Renal cortex interstitium (tissue), 11 donors: Measurements from ENCODE around the gene GPR78. TPM values are rescaled to one million over a fixed set of nuclear protein-coding genes. Genes with fewer than 3 reads are reported as not detected.
"Not testable (repeated sequence)": the region's sequence is repeated elsewhere in the genome, so short reads cannot be mapped to it uniquely, and the experiment has no call there.

Source experiments
- DNase-seq, 11 donors: peaks; one replicate each; pipeline ENCODE4 v3.0.0-alpha.2; 2013; ENCODE audit warnings: low read depth in 9 of 11, low spot score in 4 of 11; ENCODE audit errors: extremely low read depth in 1 of 11
- polyA plus RNA-seq, 3 donors: library from polyadenylated mRNA; unstranded; fragments of 120-200 nt; gene quantifications; one replicate each; pipeline ENCODE4 v1.2.1, GENCODE V29; 2013; ENCODE audit not compliant: insufficient read length in 3 of 3

The GPR78 gene
- polyA plus RNA-seq, 3 donors = 0.40 to 1.4 (median 0.54) TPM

GRCh38 chr4:8558080-8558960 is 21.9 kb upstream of the GPR78 start:
- no peak for DNase-seq

DNA sequence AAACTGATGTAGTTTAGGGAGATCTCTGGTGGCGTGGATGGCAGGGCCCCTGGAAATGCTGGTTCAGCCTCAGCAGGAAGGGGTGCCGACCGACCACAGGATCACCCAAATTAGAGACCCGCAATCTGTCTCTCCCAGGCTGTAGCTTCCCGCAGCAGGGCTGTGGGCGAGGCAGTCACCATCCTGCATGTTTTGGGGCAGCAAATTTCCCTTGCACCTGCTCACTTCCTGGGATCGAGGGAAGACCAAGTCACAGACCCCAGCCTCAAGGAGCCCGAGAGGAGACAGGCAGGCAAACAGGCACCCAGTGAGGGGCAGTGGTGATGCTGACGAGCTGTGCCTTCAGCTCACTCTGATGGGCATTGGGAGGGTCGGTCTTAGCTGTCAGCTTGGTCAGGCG is 21.2 kb upstream of the GPR78 start:
- no peak for DNase-seq

- DNase-seq = no peak
Observed at GRCh38 chr4:8559524-8560264, 20.5 kb upstream of the GPR78 start.

DNA sequence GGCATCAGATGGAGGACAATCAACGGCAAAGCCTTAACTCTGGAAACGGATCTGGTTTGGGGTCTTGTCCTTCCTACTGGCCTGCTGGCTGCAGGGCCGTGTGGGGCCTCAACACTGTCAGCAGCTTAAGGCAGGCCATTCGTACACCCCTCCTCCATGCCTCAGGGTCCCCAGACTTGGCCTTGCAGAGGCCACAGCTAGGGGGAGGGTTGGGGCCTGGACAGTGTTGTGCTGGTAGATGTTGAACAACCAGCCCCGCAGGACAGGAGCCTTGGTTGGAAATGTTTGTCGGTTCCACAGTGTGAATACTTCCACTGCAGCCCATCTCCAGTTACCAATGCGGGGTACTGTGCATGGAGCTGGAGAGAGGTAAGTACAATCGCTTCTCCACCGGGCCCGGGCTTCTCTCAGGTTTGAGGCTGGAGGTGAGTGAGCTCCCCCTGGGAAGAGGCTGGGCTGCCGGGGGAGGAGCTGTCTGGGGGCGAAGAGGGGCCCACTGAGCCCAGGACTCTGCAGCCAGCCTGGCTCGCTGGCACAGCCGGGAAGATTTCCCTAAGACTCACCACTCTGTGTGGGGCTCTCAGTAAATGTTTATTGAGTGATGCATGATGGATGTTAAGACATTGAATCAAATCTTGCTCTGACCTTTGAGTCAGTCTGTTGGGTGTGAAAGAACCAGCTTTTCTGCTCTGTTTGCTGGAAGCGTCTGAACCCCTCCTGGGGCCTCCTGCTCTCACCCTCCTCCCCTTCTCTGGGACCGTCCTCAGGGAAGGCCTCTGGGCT is 19.7 kb upstream of the GPR78 start:
- no peak for DNase-seq

- DNase-seq = no peak
Observed at GRCh38 chr4:8564595-8564994, 15.6 kb upstream of the GPR78 start.

DNA sequence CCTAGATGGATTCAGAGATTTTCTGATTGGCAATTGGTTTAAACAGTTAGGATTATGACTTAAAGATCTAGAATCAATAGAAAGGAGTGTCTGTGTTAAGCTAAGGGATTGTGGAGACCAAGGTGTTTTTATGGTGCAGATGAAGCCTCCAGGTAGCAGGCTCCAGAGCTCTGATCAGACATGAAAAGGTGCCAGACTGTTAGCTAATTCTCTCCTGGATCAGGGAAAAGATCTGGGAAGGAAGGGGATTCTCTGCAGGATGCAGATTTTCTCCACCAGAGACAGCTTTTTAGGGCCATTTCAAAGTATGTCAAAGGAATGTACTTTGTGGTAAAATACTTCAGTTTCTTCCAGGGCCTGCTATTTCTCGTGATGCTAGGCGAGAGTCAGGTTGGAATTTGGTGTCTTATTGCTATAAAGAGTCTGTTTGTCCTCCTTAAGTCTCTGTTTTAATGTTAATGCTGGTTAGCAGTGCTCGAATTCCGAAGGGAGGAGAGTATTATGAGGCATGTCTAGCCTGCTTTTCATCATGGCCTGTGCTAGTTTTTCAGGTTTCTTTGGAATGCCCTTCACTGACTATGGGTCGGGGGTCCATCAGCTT is 12.0 kb upstream of the GPR78 start:
- DNase-seq = no peak

GRCh38 chr4:8570201-8570600 is 10.0 kb upstream of the GPR78 start:
- DNase-seq = no peak

DNA sequence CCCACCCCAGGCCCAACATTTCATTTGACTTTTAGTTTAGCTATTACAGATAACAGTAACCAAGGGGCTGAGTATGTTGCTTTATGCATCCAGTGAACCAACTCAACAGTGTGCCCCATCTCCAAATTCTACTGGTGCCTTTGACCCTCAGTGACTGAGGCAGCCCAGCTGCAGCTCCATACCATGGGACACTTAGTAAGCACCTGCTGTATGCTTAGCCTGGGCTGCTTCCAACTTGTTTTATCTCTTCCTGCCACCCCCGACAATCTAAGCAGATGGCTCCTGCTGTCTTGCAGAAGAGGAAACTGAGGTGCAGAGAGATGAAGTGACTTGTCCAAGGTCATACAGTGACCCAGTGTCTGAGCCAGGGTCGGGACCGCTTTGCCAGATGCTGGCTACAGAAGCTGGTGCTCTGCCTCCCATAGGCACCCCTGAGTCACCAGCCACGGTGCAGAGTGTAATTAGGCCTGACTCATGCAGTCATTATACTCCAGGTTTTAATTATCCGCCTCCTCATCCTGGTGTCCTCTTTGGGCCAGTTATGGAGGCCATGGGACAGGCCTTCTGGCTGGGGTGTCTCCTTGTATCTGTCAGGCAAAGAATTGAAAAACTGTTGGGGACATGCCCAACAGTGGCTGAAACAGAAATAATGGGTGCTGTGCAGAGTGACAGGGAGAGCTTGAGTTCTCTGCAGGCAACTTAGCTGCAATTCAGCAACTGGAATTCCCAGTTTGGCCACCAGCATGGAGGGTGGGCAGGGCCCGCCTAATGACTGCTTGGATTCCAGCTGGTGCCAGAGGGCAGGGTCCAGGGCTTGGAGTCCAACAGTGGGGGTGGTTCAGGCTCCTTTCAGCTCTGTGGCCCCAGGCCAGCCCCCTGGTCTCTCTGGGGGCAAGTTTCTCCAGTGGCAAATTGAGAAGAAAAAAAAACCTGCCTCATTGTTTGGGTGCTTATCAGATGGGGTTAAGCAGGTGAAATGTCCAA is 8.2 kb upstream of the GPR78 start:
- no peak for DNase-seq

DNA sequence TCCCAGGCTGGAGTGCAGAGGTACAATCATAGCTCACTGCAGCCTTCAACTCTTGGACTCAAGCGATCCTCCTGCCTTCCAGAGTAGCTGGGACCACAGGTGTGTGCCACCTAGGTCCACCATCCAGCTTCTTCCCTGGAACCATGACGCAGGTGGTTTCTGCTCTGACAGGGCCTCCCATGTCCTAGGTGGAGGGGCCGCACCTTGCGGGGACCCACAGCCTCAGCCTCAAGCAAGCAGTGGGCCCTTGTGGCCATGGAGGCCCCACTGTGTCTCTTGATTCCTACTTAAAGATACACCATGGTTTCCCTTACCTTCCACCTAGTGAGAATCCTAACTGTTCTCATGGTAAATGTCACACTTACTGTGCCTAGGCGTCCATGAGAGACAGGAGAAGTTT is 6.9 kb upstream of the GPR78 start:
- DNase-seq = no peak

- no peak for DNase-seq
Observed at GRCh38 chr4:8574796-8575370, 5.3 kb upstream of the GPR78 start.

DNA sequence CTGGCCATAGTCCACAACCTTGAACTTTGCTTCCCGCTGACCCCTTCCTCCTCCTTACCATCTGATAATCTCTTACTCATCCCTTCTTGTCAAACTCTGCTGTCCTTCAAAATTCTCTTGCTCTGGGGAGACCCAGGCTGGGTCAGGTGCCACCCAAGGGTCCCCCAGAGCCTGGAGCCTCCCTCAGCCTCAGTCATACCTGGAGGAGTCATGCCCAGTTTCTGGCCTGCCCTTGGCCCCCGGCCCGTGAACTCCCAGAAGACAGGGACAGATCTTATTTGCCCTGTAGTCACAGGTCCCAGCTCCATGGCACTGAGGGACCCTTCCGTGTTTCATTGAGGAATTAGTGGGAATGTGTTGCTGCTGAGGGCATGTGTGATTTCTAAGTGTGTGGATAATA is 4.7 kb upstream of the GPR78 start:
- no peak for DNase-seq

DNA sequence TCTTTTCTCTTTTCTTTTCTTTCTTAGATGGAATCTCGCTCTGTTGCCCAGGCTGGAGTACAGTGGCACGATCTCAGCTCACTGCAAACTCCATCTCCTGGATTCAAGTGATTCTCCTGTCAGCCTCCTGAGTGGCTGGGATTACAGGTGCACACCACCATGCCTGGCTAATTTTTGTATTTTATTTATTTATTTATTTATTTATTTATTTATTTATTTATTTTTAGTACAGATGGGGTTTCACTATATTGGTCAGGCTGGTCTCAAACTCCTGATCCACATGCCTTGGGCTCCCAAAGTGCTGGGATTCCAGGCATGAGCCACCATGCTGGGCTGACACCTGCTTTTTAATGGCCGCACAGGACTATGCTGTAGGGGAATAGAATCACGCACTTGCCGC is 3.6 kb upstream of the GPR78 start:
- not testable (repeated sequence) for DNase-seq

DNA sequence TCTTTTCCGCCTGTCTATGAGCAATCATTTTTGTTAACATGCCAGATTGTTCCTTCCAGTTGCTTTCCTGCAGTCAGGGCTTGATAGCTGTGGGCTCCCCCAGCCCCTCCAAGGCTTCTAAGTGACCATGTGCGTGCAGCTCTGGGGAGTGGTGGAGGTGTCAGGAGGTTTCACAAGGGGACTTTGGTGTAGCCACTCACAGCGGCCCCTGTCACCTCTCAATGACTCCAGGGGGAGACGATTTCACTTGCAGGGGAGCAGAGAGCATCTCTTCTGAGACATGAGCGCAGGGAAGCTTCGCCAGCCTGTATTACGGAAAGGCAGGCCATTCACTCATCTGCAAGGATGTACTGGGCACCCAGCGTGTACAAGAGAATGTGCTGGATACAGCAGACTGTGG is 3.1 kb upstream of the GPR78 start:
- no peak for DNase-seq

- DNase-seq = no peak
Observed at GRCh38 chr4:8577972-8578371, 2.2 kb upstream of the GPR78 start.

GRCh38 chr4:8578717-8579116 is 1.5 kb upstream of the GPR78 start:
- DNase-seq = no peak

GRCh38 chr4:8579526-8580320 is 469 bp upstream of the GPR78 start:
- no peak for DNase-seq
